H9 (cell line): ENCODE data around the gene ATP8A2. TPM values are rescaled to one million over a fixed set of nuclear protein-coding genes. Genes with fewer than 3 reads are reported as not detected.

Experiments used
- DNase-seq: peaks from one replicate; pipeline ENCODE4 v3.0.0-alpha.2; 2017
- H2AFZ ChIP-seq: one replicate; pipeline ENCODE4 v1.6.1; 2013; ENCODE audit warnings: mild to moderate bottlenecking, low read length, control low read depth, moderate library complexity
- H2AK5ac ChIP-seq: 2 replicates; pipeline ENCODE4 v1.6.1; 2013; ENCODE audit warnings: low read length, control low read depth, mixed read lengths; ENCODE audit not compliant: insufficient read length
- H2BK120ac ChIP-seq: one replicate; pipeline ENCODE4 v1.6.1; 2013; ENCODE audit warnings: low read depth, mild to moderate bottlenecking, low read length, control low read depth, inconsistent platforms; ENCODE audit not compliant: poor library complexity, severe bottlenecking
- H2BK12ac ChIP-seq: 2 replicates; pipeline ENCODE4 v1.6.1; 2013; ENCODE audit warnings: low read length, control low read depth, mixed read lengths, low read depth; ENCODE audit not compliant: insufficient read length
- H2BK15ac ChIP-seq: 2 replicates; pipeline ENCODE4 v1.6.1; 2013; ENCODE audit warnings: low read depth, low read length, control low read depth
- H2BK20ac ChIP-seq: one replicate; pipeline ENCODE4 v1.6.1; 2013; ENCODE audit warnings: low read depth, mild to moderate bottlenecking, low read length, control low read depth, inconsistent platforms; ENCODE audit not compliant: poor library complexity, severe bottlenecking
- H2BK5ac ChIP-seq: 2 replicates; pipeline ENCODE4 v1.6.1; 2013; ENCODE audit warnings: low read length, control low read depth, mixed read lengths; ENCODE audit not compliant: insufficient read length
- H3K14ac ChIP-seq: 2 replicates; pipeline ENCODE4 v1.6.1; 2013; ENCODE audit warnings: low read length, control low read depth; ENCODE audit not compliant: insufficient read depth
- H3K18ac ChIP-seq: 2 replicates; pipeline ENCODE4 v1.6.1; 2013; ENCODE audit warnings: low read depth, mild to moderate bottlenecking, mixed read lengths, low read length, control low read depth; ENCODE audit not compliant: insufficient read length
- H3K23ac ChIP-seq: 2 replicates; pipeline ENCODE4 v1.6.1; 2013; ENCODE audit warnings: low read length, control low read depth, mixed read lengths, low read depth; ENCODE audit not compliant: insufficient read length
- H3K23me2 ChIP-seq: 2 replicates; pipeline ENCODE4 v1.6.1; 2013; ENCODE audit warnings: low read depth, mild to moderate bottlenecking, mixed read lengths, low read length, control low read depth; ENCODE audit not compliant: insufficient read length, poor library complexity, severe bottlenecking
- H3K27ac ChIP-seq: 2 replicates; pipeline ENCODE4 v1.5.1; 2013; ENCODE audit warnings: low read length, control low read depth, mixed read lengths, low read depth; ENCODE audit not compliant: insufficient read length
- H3K27me3 ChIP-seq: 2 replicates; pipeline ENCODE4 v1.6.1; 2013; ENCODE audit warnings: low read length, control low read depth, inconsistent platforms; ENCODE audit not compliant: insufficient read depth
- H3K4ac ChIP-seq: 2 replicates; pipeline ENCODE4 v1.6.1; 2013; ENCODE audit warnings: low read depth, mild to moderate bottlenecking, control low read depth, inconsistent platforms, low read length, moderate library complexity
- H3K4me1 ChIP-seq: 2 replicates; pipeline ENCODE4 v1.6.1; 2013; ENCODE audit warnings: low read length, control low read depth, inconsistent platforms; ENCODE audit not compliant: insufficient read depth
- H3K4me2 ChIP-seq: 2 replicates; pipeline ENCODE4 v1.6.1; 2013; ENCODE audit warnings: low read length, control low read depth, mixed read lengths; ENCODE audit not compliant: insufficient read length, insufficient read depth
- H3K56ac ChIP-seq: 2 replicates; pipeline ENCODE4 v1.6.1; 2013; ENCODE audit warnings: low read depth, mild to moderate bottlenecking, mixed read lengths, low read length, control low read depth; ENCODE audit not compliant: insufficient read length
- H3K79me1 ChIP-seq: 2 replicates; pipeline ENCODE4 v1.6.1; 2013; ENCODE audit warnings: low read depth, mild to moderate bottlenecking, moderate library complexity, low read length, control low read depth, inconsistent platforms; ENCODE audit not compliant: insufficient read depth, poor library complexity, severe bottlenecking
- H3K79me2 ChIP-seq: 2 replicates; pipeline ENCODE4 v1.6.1; 2013; ENCODE audit warnings: low read length, control low read depth, inconsistent platforms; ENCODE audit not compliant: insufficient read depth
- H3K9ac ChIP-seq: 2 replicates; pipeline ENCODE4 v1.6.1; 2013; ENCODE audit warnings: low read length, control low read depth, mixed read lengths; ENCODE audit not compliant: insufficient read length; ENCODE audit errors: extremely low read depth
- H3K9me3 ChIP-seq: one replicate; pipeline ENCODE4 v1.6.1; 2013; ENCODE audit warnings: low read depth, low read length, inconsistent platforms; ENCODE audit not compliant: control insufficient read depth
- H3T11ph ChIP-seq: one replicate; pipeline ENCODE4 v1.6.1; 2013; ENCODE audit warnings: mild to moderate bottlenecking, low read length, control low read depth, inconsistent platforms
- H4K20me1 ChIP-seq: one replicate; pipeline ENCODE4 v1.6.1; 2013; ENCODE audit not compliant: control insufficient read depth, insufficient read length, insufficient read depth
- H4K5ac ChIP-seq: 2 replicates; pipeline ENCODE4 v1.6.1; 2013; ENCODE audit warnings: low read depth, mild to moderate bottlenecking, mixed read lengths, low read length, control low read depth; ENCODE audit not compliant: insufficient read length
- H4K8ac ChIP-seq: replicated peaks from 2 replicates; pipeline ENCODE4 v1.6.1; 2013; ENCODE audit warnings: low read length, control low read depth, mixed read lengths, low read depth; ENCODE audit not compliant: insufficient read length
- H4K91ac ChIP-seq: 2 replicates; pipeline ENCODE4 v1.6.1; 2013; ENCODE audit warnings: low read depth, mild to moderate bottlenecking, moderate library complexity, mixed read lengths, low read length, control low read depth; ENCODE audit not compliant: insufficient read length
- H3K27ac Mint-ChIP-seq, 3 experiments: 2 replicates in 2 of 3; 3 replicates in 1 of 3; pipeline ENCODE4 v1.8.0; 2020 to 2021; ENCODE audit warnings: mixed read lengths in 3 of 3, mild to moderate bottlenecking in 1 of 3, moderate library complexity in 1 of 3
- H3K27me3 Mint-ChIP-seq: 2 replicates; pipeline ENCODE4 v1.8.0; 2021; ENCODE audit warnings: low read depth, mild to moderate bottlenecking, moderate library complexity, mixed read lengths
- H3K36me3 Mint-ChIP-seq, 3 experiments: 2 replicates in 2 of 3; 3 replicates in 1 of 3; pipeline ENCODE4 v1.8.0; 2020 to 2021; ENCODE audit warnings: low read depth in 3 of 3, mixed read lengths in 3 of 3; ENCODE audit not compliant: insufficient read depth in 1 of 3
- H3K4me1 Mint-ChIP-seq, 2 experiments: 2 replicates each; pipeline ENCODE4 v1.8.0; 2020; ENCODE audit warnings: mixed read lengths in 2 of 2
- H3K4me3 Mint-ChIP-seq, 2 experiments: 2 replicates in 1 of 2; 3 replicates in 1 of 2; pipeline ENCODE4 v1.8.0; 2020 to 2021; ENCODE audit warnings: mild to moderate bottlenecking in 2 of 2, mixed read lengths in 2 of 2, moderate library complexity in 1 of 2
- H3K9me3 Mint-ChIP-seq, 2 experiments: 2 replicates in 1 of 2; 3 replicates in 1 of 2; pipeline ENCODE4 v1.8.0; 2020; ENCODE audit warnings: mild to moderate bottlenecking in 2 of 2, mixed read lengths in 2 of 2, moderate library complexity in 1 of 2
- CTCF ChIP-seq: fragments of 200-600 bp; sonication (generic); conservative IDR thresholded peaks from 3 replicates; pipeline ENCODE4 v1.8.0; 2021; ENCODE audit warnings: antibody characterized with exemption, mild to moderate bottlenecking
- WGBS: extraction: QIAGEN DNeasy Blood & Tissue Kit; methylation state at CpG from one replicate; pipeline ENCODE4 v1.1.7; 2013; ENCODE audit warnings: missing lambda C conversion rate, low lambda C conversion rate, mixed read lengths; ENCODE audit not compliant: insufficient read length; ENCODE audit errors: extremely low coverage; 5-methylcytosine and 5-hydroxymethylcytosine counted together
- total RNA-seq: library from RNA; stranded (reverse); gene quantifications from 2 replicates; pipeline ENCODE4 v1.2.1, GENCODE V29; 2021

Gene ATP8A2
- total RNA-seq, 1 experiment from 2014 or later, result 18.2 TPM

- no peaks in the 10 kb centered on the region for H4K20me1 ChIP-seq
- no peak overlapping the region for H3K23ac ChIP-seq
- H3K79me2 ChIP-seq, result no peaks in the 10 kb centered on the region
- H3K56ac ChIP-seq, result no peak overlapping the region
- no peaks in the 10 kb centered on the region for H3K4me1 ChIP-seq
- H4K5ac ChIP-seq, result no peak overlapping the region
- whole genome bisulfite sequencing, result no CpG with 5 or more reads among the region's 10 CpGs
- Mint-ChIP-seq H3K9me3 (peaks cover 0 to 2% of the 10 kb centered on the region in 2 experiments; a peak in 1 of 5 replicates), H3K27me3 (peaks cover 9% of the 10 kb centered on the region), H3K27ac (no peak overlapping the region), H3K4me1 (peaks cover 33 to 40% of the 10 kb centered on the region in 2 experiments), H3K36me3 (no peaks in the 10 kb centered on the region), H3K4me3 (no peak overlapping the region)
- H3K23me2 ChIP-seq, result no peaks in the 10 kb centered on the region
- no peak overlapping the region for H2AK5ac ChIP-seq
- no peak overlapping the region for H2BK12ac ChIP-seq
- no peak overlapping the region for H3K27ac ChIP-seq
- no peak for DNase-seq
- H3K27me3 ChIP-seq, result no peaks in the 10 kb centered on the region
- H2BK20ac ChIP-seq, result no peak overlapping the region
- H3K14ac ChIP-seq, result no peak overlapping the region
- no peak overlapping the region for H4K8ac ChIP-seq
- H4K91ac ChIP-seq, result no peak overlapping the region
- H2BK15ac ChIP-seq, result no peak overlapping the region
- H3K9me3 ChIP-seq, result no peaks in the 10 kb centered on the region
- H3K9ac ChIP-seq, result no peak overlapping the region
- H2BK120ac ChIP-seq, result no peak overlapping the region
- H3K79me1 ChIP-seq, result no peaks in the 10 kb centered on the region
- H3T11ph ChIP-seq, result no peak overlapping the region
- no peak for TF ChIP-seq CTCF
- no peak overlapping the region for H3K4me2 ChIP-seq
- H3K4ac ChIP-seq, result no peak overlapping the region
- no peak overlapping the region for H3K18ac ChIP-seq
- H2AFZ ChIP-seq, result no peak overlapping the region
- no peak overlapping the region for H2BK5ac ChIP-seq
Observed at GRCh38 chr13:26015271-26016125, 643.7 kb downstream of the ATP8A2 start.
